OCI-LY1 (cell line): ENCODE measurements around the gene SV2C.

Experiments used
- EZH2 ChIP-seq: fragments of 200-600 bp; sonication (generic), shearing (Covaris generic); IDR thresholded peaks from 2 replicates; pipeline ENCODE4 v1.8.0; 2017; ENCODE audit warnings: borderline replicate concordance, mixed run types, mild to moderate bottlenecking, antibody characterized with exemption, low read length, moderate library complexity, mixed read lengths
- TF ChIP-seq, protein P1 (sequence below): fragments of 200-600 bp; sonication (generic), shearing (Covaris generic); IDR thresholded peaks from 2 replicates; pipeline ENCODE4 v1.5.1; 2017; ENCODE audit warnings: mild to moderate bottlenecking, antibody characterized with exemption, low read length, moderate library complexity, mixed read lengths

DNA sequence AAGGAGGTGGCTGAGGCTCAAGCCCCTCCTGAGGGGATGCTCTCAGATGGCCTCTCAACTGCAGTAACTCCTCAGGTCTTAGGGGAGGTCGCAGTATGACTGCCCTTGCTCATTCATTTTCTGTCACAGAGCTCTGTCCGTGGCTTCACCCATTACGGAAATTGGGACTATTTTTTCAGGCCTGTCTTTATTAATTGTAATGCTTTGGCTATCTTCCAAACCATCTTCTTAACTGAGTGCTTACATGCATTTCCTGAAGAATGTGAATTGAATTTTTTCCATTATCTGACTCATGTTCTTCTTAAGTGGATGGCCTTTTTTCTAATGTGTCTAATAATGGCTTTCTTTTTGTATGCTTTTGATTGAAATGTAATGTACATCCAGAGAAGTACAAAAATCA lies 36.4 kb upstream of the SV2C start:
- TF ChIP-seq, protein P1, sequence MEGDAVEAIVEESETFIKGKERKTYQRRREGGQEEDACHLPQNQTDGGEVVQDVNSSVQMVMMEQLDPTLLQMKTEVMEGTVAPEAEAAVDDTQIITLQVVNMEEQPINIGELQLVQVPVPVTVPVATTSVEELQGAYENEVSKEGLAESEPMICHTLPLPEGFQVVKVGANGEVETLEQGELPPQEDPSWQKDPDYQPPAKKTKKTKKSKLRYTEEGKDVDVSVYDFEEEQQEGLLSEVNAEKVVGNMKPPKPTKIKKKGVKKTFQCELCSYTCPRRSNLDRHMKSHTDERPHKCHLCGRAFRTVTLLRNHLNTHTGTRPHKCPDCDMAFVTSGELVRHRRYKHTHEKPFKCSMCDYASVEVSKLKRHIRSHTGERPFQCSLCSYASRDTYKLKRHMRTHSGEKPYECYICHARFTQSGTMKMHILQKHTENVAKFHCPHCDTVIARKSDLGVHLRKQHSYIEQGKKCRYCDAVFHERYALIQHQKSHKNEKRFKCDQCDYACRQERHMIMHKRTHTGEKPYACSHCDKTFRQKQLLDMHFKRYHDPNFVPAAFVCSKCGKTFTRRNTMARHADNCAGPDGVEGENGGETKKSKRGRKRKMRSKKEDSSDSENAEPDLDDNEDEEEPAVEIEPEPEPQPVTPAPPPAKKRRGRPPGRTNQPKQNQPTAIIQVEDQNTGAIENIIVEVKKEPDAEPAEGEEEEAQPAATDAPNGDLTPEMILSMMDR, result no peak
- no peak for TF ChIP-seq EZH2
